Colonic mucosa (tissue), 4 donors: ENCODE results near the gene RIN3. TPM values are rescaled to one million over a fixed set of nuclear protein-coding genes. Genes with fewer than 3 reads are reported as not detected.

Experiments
- DNase-seq: peaks from one replicate; pipeline ENCODE4 v3.0.0-alpha.2; 2020
- H3K27ac ChIP-seq: fragments of 200-600 bp; one replicate; pipeline ENCODE4 v1.8.0; 2021
- H3K27me3 ChIP-seq: fragments of 200-600 bp; one replicate; pipeline ENCODE4 v1.8.0; 2021
- H3K36me3 ChIP-seq: fragments of 200-600 bp; one replicate; pipeline ENCODE4 v1.8.0; 2021
- H3K4me1 ChIP-seq: fragments of 200-600 bp; one replicate; pipeline ENCODE4 v1.8.0; 2021; ENCODE audit warnings: mild to moderate bottlenecking
- H3K4me3 ChIP-seq: fragments of 200-600 bp; one replicate; pipeline ENCODE4 v1.8.0; 2021
- H3K9ac ChIP-seq, 2 donors: one replicate each; pipeline ENCODE4 v1.7.0; 2013; ENCODE audit warnings: control low read depth in 2 of 2, low read depth in 2 of 2, low read length in 2 of 2
- H3K9me3 ChIP-seq: fragments of 200-600 bp; one replicate; pipeline ENCODE4 v1.8.0; 2021
- intact Hi-C: fragments of 100-400 bp; cut with DNase I; formaldehyde crosslinking; loops from one replicate; pipeline ENCODE4 v1.14.1; 2022
- total RNA-seq, 2 donors: library from RNA; stranded (reverse); fragmentation: NEBNext Ultra II Directional in 1 of 2; extraction: Animal tissue kit (Norgen Biotek cat#: 25700) in 1 of 2; gene quantifications; one replicate each; pipeline ENCODE4 v1.2.1, GENCODE V29; 2021
- TF ChIP-seq, protein P1 (sequence below): fragments of 200-600 bp; IDR thresholded peaks from one replicate; pipeline ENCODE4 v1.8.0; 2022; ENCODE audit warnings: antibody characterized with exemption, mild to moderate bottlenecking
- donor health status: healthy.
- donor health status: DM: no; HTN: no; CAD: no.
- donor health status: DM: no; HTN: no; CAD: no.

RIN3 gene
- total RNA-seq, 2 donors from 2014 or later = 18.4 to 23.2 TPM

DNA sequence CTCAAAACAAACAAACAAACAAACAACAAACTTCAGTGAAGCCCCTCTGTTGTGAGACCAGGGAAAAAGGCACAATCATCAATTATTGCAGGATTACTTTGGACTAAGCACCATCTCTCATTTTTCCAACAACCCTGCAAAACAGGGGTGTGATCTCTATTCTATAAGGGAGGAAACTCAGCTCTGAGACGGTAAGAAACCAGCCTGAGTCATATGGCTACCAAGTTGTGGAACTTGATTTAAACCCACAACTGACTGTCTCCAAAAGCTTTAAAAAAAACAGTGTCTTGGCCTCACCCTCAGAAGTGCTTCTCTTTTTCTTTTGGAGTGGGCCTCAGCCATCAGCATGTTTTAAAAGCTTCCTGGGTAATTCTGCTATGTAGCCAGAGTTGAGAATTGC lies 49.8 kb downstream of the RIN3 start:
- Histone ChIP-seq H3K36me3 (no peaks in the 10 kb centered on the region), H3K9me3 (no peaks in the 10 kb centered on the region), H3K4me3 (no peak overlapping the region), H3K27ac (no peak overlapping the region), H3K4me1 (no peaks in the 10 kb centered on the region), H3K9ac (no peak overlapping the region), H3K27me3 (no peaks in the 10 kb centered on the region)
- intact Hi-C loops = no loop called here
- no peak for DNase-seq
- TF ChIP-seq, protein P1, sequence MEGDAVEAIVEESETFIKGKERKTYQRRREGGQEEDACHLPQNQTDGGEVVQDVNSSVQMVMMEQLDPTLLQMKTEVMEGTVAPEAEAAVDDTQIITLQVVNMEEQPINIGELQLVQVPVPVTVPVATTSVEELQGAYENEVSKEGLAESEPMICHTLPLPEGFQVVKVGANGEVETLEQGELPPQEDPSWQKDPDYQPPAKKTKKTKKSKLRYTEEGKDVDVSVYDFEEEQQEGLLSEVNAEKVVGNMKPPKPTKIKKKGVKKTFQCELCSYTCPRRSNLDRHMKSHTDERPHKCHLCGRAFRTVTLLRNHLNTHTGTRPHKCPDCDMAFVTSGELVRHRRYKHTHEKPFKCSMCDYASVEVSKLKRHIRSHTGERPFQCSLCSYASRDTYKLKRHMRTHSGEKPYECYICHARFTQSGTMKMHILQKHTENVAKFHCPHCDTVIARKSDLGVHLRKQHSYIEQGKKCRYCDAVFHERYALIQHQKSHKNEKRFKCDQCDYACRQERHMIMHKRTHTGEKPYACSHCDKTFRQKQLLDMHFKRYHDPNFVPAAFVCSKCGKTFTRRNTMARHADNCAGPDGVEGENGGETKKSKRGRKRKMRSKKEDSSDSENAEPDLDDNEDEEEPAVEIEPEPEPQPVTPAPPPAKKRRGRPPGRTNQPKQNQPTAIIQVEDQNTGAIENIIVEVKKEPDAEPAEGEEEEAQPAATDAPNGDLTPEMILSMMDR = no peak

DNA sequence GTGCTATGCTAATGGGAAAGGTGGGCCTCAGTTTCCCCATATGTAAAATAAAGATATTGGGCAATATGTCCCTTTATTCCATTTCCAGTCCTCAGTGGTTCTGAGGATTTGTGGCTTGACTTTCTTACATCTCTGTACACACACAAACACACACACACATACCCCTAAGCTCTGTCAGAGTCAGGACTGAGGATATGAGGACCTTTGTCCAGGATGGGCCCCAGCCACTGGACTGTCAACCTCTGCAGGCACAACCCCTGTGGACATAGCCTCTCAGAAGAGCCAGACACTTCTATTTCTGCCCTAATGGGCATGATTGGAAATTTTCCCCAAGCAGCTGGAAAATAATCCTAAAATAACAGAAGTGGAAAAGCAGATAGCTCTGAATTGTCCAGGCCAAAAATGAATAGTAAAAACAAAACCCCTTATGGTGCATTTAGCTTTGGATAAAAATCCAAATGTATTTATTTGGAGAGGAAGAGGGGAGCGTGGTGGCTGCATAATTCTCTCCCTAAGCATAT lies 50.2 kb downstream of the RIN3 start:
- TF ChIP-seq, protein P1 = no peak
- intact Hi-C loops = no loop called here
- no peak overlapping the region for H3K27ac ChIP-seq

DNA sequence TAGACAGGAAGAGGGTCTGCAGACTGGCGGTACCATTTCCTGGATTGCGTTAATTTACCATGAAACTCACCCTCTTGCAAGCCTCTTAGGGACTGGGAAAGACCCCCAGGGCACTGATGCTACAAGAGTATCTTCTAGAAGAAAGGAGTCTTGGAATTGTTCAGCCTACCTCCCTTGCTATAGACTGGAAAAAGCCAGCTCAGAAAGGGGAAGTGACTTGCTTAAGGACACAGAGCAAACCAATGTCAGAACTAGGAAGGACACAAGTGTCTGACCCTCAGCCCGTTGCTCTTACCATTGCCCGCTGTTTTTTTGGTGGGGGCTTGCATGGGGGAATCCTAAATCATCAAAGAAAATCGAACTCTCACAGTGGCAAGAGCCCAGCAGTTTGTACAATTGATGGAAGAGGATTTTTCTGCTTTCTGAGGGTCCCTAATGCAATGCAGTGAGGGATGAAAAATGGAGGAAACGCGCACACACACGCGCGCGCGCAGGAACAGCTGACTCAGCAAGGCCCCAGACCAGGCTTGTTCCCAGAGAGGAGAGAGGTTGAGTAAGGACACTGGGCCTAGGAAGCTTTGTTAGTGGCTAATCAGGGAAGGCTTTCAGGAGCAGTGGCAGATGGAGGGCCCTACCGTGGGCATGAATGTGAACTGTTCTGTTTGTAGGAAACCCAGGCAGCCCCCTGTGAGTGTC lies 50.9 kb downstream of the RIN3 start:
- no peaks in the 10 kb centered on the region for H3K27me3 ChIP-seq
- H3K4me3 ChIP-seq = no peak overlapping the region
- DNase-seq = no peak
- no peak overlapping the region for H3K27ac ChIP-seq
- no peaks in the 10 kb centered on the region for H3K36me3 ChIP-seq
- H3K4me1 ChIP-seq = no peaks in the 10 kb centered on the region
- no peaks in the 10 kb centered on the region for H3K9me3 ChIP-seq
- TF ChIP-seq, protein P1 = no peak
- H3K9ac ChIP-seq = no peak overlapping the region
- intact Hi-C loops = no loop called here

More for the DNA sequence above, 50.2 kb downstream of the RIN3 start:
- Histone ChIP-seq H3K9me3 (no peaks in the 10 kb centered on the region), H3K36me3 (no peaks in the 10 kb centered on the region), H3K4me3 (no peak overlapping the region), H3K4me1 (no peaks in the 10 kb centered on the region), H3K9ac (no peak overlapping the region), H3K27me3 (no peaks in the 10 kb centered on the region)
- DNase-seq = no peak

DNA sequence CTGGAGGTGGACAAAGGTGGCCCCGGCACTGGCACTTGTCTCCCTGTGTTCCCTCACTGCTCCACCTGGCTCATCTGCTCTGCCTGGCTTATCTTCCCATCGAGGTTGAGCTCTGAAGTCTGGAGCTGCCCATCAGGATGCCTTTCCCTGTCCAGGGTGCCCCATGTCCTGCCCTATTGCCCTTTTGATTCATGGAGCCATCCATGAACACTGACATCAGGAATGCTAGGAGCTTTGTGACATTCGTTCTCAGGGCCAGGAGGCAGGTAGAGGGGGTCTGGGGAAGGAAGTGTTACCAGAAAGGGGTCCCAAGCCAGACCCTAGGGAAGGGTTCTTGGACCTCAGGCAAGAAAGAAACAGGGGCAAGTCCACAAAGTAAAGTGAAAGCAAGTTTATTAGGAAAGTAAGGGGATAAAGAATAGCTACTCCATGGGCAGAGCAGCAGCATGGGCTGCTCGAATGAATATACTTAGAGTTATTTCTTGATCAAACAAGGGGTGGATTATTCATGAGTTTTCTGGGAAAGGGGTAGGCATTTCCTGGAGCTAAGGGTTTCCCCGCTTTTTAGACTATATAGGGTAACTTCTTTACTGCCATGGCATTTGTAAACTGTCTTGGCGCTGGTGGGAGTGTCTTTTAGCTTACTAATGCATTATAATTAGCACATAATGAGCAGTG lies 51.6 kb downstream of the RIN3 start:
- H3K27me3 ChIP-seq = no peaks in the 10 kb centered on the region
- H3K4me1 ChIP-seq = no peaks in the 10 kb centered on the region
- TF ChIP-seq, protein P1 = no peak
- H3K4me3 ChIP-seq = no peak overlapping the region
- H3K27ac ChIP-seq = no peak overlapping the region
- no peaks in the 10 kb centered on the region for H3K36me3 ChIP-seq
- DNase-seq = no peak
- no peak overlapping the region for H3K9ac ChIP-seq
- no peaks in the 10 kb centered on the region for H3K9me3 ChIP-seq
- intact Hi-C loops = no loop called here

DNA sequence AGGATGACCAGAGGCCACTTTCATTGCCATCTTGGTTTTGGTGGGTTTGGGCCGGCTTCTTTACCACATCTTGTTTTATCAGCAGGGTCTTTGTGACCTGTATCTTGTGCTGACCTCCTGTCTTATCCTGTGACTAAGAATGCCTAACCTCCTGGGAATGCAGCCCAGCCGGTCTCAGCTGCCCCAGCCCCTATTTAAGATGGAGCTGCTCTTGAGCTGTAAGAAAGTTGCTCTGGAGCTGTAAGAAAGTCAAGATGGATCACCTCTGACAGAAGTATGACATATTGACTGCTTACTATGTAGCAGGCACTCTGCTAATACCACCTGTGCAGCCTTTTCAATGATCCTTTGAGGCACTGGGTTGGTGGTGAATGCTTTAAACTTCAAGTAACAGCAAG lies 52.1 kb downstream of the RIN3 start:
- Histone ChIP-seq H3K4me3 (no peak overlapping the region), H3K4me1 (peaks cover under 1% of the 10 kb centered on the region), H3K36me3 (no peaks in the 10 kb centered on the region), H3K27me3 (no peaks in the 10 kb centered on the region), H3K9me3 (no peaks in the 10 kb centered on the region), H3K9ac (no peak overlapping the region), H3K27ac (no peak overlapping the region)
- DNase-seq = no peak
- TF ChIP-seq, protein P1 = no peak
- intact Hi-C loops = no loop called here
